ENCODE results near the gene SERTAD2.

SERTAD2 gene

DNA sequence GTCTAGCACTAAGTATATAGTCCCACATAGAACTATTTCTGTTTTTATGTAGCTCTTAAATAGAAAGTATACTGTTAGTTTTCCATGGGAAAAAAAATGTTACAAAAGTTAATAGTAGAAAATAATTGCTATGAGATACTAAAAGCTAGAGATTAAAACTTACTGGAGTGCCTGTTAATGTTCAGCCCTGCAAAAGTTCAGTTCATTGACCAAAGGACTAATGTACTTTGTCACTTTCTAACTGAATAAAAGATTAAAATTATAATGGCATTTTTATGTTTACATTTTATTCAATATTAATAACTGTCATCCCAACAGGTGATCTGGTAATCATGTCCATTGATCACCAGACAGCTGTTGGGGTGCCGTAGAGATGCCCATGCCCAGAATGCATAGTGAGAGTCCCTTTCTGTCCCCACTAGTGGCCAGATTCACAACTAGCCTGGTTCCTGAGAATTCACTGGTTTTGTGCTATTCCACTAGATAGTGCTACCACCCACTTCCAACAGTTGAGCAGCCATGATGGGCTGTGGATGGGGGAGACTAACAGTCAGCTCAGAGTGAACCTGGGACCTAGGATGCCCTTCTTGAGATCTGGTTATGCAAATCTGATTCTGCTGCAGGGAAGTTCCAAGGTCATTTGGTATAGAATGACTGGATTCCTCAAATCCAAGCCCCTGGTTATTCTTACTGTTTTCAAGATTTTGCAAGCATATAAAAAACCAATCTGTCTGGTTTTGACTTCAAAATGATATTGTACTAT is 71.8 kb downstream of the SERTAD2 start:
- no peak for DNase-seq (ENCODE audit: low spot score)

All from hematopoietic multipotent progenitor cell treated with erythropoietin and hydrocortisone succinate and interleukin-3 and kit ligand, for 17 days (in vitro differentiated cells).